ENCODE results near the gene RAB3D.
A peak's percentile ranks its signal among the peaks of the same experiment; 100 is the strongest.

Gene RAB3D

GRCh38 chr19:11295180-11295579, 44.3 kb downstream of the RAB3D start:
- no peak for DNase-seq

- DNase-seq = peak; percentile 67
These were observed 45.7 kb downstream of the RAB3D start for GRCh38 chr19:11293433-11294389.

GRCh38 chr19:11291991-11292390, 47.5 kb downstream of the RAB3D start:
- DNase-seq = no peak

GRCh38 chr19:11291415-11291814, 48.0 kb downstream of the RAB3D start:
- no peak for DNase-seq

- no peak for DNase-seq
These were observed 49.2 kb downstream of the RAB3D start for GRCh38 chr19:11290256-11290655.

- no peak for DNase-seq
These were observed 51.1 kb downstream of the RAB3D start for GRCh38 chr19:11288349-11288748.

- no peak for DNase-seq
These were observed 53.0 kb downstream of the RAB3D start for GRCh38 chr19:11286312-11286974.

GRCh38 chr19:11284515-11284914, 54.9 kb downstream of the RAB3D start:
- no peak for DNase-seq

- no peak for DNase-seq
These were observed 58.0 kb downstream of the RAB3D start for GRCh38 chr19:11281356-11282049.

GRCh38 chr19:11279505-11280236, 59.8 kb downstream of the RAB3D start:
- peak; percentile 48 for DNase-seq

- DNase-seq = no peak
These were observed 60.8 kb downstream of the RAB3D start for GRCh38 chr19:11278670-11279069.

GRCh38 chr19:11274533-11275086, 64.8 kb downstream of the RAB3D start:
- DNase-seq = no peak

- no peak for DNase-seq
These were observed 65.5 kb downstream of the RAB3D start for GRCh38 chr19:11273989-11274388.

- DNase-seq = no peak
These were observed 66.2 kb downstream of the RAB3D start for GRCh38 chr19:11273296-11273695.
